OCI-LY3 (cell line): Measurements from ENCODE around the gene MMS22L.

ENCODE experiments used
- H2AFZ ChIP-seq: fragments of 200-600, 300-600 bp; shearing (Covaris generic); 2 replicates; pipeline ENCODE4 v1.6.0; 2014; ENCODE audit warnings: antibody characterized with exemption, low read depth, low read length
- H3K27ac ChIP-seq: fragments of 200-600, 300-600 bp; sonication (generic); 2 replicates; pipeline ENCODE4 v1.5.1; 2014; ENCODE audit warnings: mild to moderate bottlenecking, low read length, moderate library complexity, mixed read lengths
- H3K27me3 ChIP-seq: fragments of 200-600, 300-600 bp; sonication (generic); 2 replicates; pipeline ENCODE4 v1.6.1; 2014; ENCODE audit warnings: low read depth, low read length, mixed read lengths
- H3K36me3 ChIP-seq: fragments of 200-600, 300-600 bp; sonication (generic); replicated peaks from 2 replicates; pipeline ENCODE3; 2014; ENCODE audit warnings: low read depth, low read length, mixed read lengths
- H3K4me1 ChIP-seq: fragments of 300-600, 200-600 bp; sonication (generic); 2 replicates; pipeline ENCODE4 v1.6.1; 2014; ENCODE audit warnings: low read length, mixed read lengths
- H3K4me2 ChIP-seq: fragments of 200-600, 300-600 bp; sonication (generic); 2 replicates; pipeline ENCODE4 v1.6.1; 2014; ENCODE audit warnings: low read length, mixed read lengths
- H3K4me3 ChIP-seq: fragments of 300-600, 200-600 bp; sonication (generic); 2 replicates; pipeline ENCODE4 v1.5.1; 2014; ENCODE audit warnings: antibody characterized with exemption, mild to moderate bottlenecking, low read length, moderate library complexity
- H3K79me2 ChIP-seq: fragments of 300-600, 200-600 bp; shearing (Covaris generic); 2 replicates; pipeline ENCODE4 v1.6.1; 2014; ENCODE audit warnings: mild to moderate bottlenecking, low read length, mixed read lengths
- H3K9ac ChIP-seq: fragments of 300-600, 200-600 bp; shearing (Covaris generic); 2 replicates; pipeline ENCODE4 v1.6.0; 2014; ENCODE audit warnings: mild to moderate bottlenecking, low read length, moderate library complexity
- H3K9me3 ChIP-seq: fragments of 200-600, 300-600 bp; shearing (Covaris generic); 2 replicates; pipeline ENCODE4 v1.6.1; 2014; ENCODE audit warnings: low read length, mixed read lengths; ENCODE audit not compliant: insufficient read depth
- H4K20me1 ChIP-seq: fragments of 200-600, 300-600 bp; sonication (generic); 2 replicates; pipeline ENCODE4 v1.6.1; 2016; ENCODE audit warnings: low read length, mixed read lengths; ENCODE audit not compliant: insufficient read depth
- CTCF ChIP-seq: fragments of 200-600, 300-600 bp; sonication (generic); IDR thresholded peaks from 2 replicates; pipeline ENCODE4 v1.5.1; 2014; ENCODE audit warnings: antibody characterized with exemption, low read length, low read depth
- EZH2phosphoT487 ChIP-seq: fragments of 200-600 bp; shearing (Covaris generic); IDR thresholded peaks from 2 replicates; pipeline ENCODE4 v1.6.1; 2018; ENCODE audit warnings: antibody characterized with exemption, mixed run types, low read depth

The MMS22L gene

GRCh38 chr6:97203343-97203742, 79.7 kb downstream of the MMS22L start:
- Histone ChIP-seq H3K27ac (no peak overlapping the region), H3K9me3 (no peaks in the 10 kb centered on the region), H2AFZ (no peak overlapping the region), H3K36me3 (no peaks in the 10 kb centered on the region), H3K79me2 (0 out of 2 replicates have a peak, but pooled peaks cover 2% of the 10 kb centered on the region), H3K4me1 (no peaks in the 10 kb centered on the region), H3K27me3 (no peaks in the 10 kb centered on the region), H3K4me3 (no peak overlapping the region), H3K9ac (no peak overlapping the region), H3K4me2 (no peak overlapping the region), H4K20me1 (no peaks in the 10 kb centered on the region)
- no peak for TF ChIP-seq CTCF
- no peak for TF ChIP-seq EZH2phosphoT487

- Histone ChIP-seq H2AFZ (no peak overlapping the region), H3K79me2 (no peaks in the 10 kb centered on the region), H3K9me3 (no peaks in the 10 kb centered on the region), H4K20me1 (no peaks in the 10 kb centered on the region), H3K4me3 (no peak overlapping the region), H3K4me2 (no peak overlapping the region), H3K27ac (no peak overlapping the region), H3K9ac (no peak overlapping the region), H3K4me1 (no peaks in the 10 kb centered on the region), H3K36me3 (no peaks in the 10 kb centered on the region), H3K27me3 (no peaks in the 10 kb centered on the region)
- no peak for TF ChIP-seq CTCF
- TF ChIP-seq EZH2phosphoT487 = no peak
Measured at GRCh38 chr6:97198046-97198565, 84.9 kb downstream of the MMS22L start.

- H3K27ac ChIP-seq = no peak overlapping the region
- H2AFZ ChIP-seq = no peak overlapping the region
- no peaks in the 10 kb centered on the region for H3K79me2 ChIP-seq
- no peak overlapping the region for H3K4me3 ChIP-seq
- TF ChIP-seq EZH2phosphoT487 = no peak
- TF ChIP-seq CTCF = no peak
- H4K20me1 ChIP-seq = no peaks in the 10 kb centered on the region
- no peaks in the 10 kb centered on the region for H3K4me1 ChIP-seq
- no peak overlapping the region for H3K4me2 ChIP-seq
- H3K27me3 ChIP-seq = no peaks in the 10 kb centered on the region
- no peak overlapping the region for H3K9ac ChIP-seq
- no peaks in the 10 kb centered on the region for H3K9me3 ChIP-seq
- no peaks in the 10 kb centered on the region for H3K36me3 ChIP-seq
Measured at GRCh38 chr6:97195117-97195516, 87.9 kb downstream of the MMS22L start.

- Histone ChIP-seq H3K27me3 (no peaks in the 10 kb centered on the region), H3K36me3 (no peaks in the 10 kb centered on the region), H3K4me2 (no peak overlapping the region), H4K20me1 (no peaks in the 10 kb centered on the region), H3K79me2 (no peaks in the 10 kb centered on the region), H3K9me3 (no peaks in the 10 kb centered on the region), H3K4me3 (no peak overlapping the region), H3K9ac (no peak overlapping the region), H3K27ac (no peak overlapping the region), H3K4me1 (0 out of 2 replicates have a peak, but pooled peaks cover 2% of the 10 kb centered on the region), H2AFZ (no peak overlapping the region)
- TF ChIP-seq EZH2phosphoT487 (no peak), CTCF (no peak)
Measured at GRCh38 chr6:97189767-97190166, 93.2 kb downstream of the MMS22L start.
